Testis (tissue), 2 donors: ENCODE data around the gene SMIM22.

Experiments used
- POLR2A ChIP-seq: fragments of 450-650 bp; IDR thresholded peaks from one replicate; pipeline ENCODE4 v1.6.1; 2017; ENCODE audit warnings: antibody characterized with exemption, mild to moderate bottlenecking, moderate library complexity
- TF ChIP-seq, protein P1 (sequence below), 3 experiments: fragments of 450-650 bp in 2 of 3; fragments of 200-600 bp in 1 of 3; sonication (generic) in 1 of 3; IDR thresholded peaks; one replicate each; pipeline ENCODE4 v1.5.1; 2016 to 2019; ENCODE audit warnings: antibody characterized with exemption in 3 of 3, mild to moderate bottlenecking in 2 of 3, moderate library complexity in 1 of 3

DNA sequence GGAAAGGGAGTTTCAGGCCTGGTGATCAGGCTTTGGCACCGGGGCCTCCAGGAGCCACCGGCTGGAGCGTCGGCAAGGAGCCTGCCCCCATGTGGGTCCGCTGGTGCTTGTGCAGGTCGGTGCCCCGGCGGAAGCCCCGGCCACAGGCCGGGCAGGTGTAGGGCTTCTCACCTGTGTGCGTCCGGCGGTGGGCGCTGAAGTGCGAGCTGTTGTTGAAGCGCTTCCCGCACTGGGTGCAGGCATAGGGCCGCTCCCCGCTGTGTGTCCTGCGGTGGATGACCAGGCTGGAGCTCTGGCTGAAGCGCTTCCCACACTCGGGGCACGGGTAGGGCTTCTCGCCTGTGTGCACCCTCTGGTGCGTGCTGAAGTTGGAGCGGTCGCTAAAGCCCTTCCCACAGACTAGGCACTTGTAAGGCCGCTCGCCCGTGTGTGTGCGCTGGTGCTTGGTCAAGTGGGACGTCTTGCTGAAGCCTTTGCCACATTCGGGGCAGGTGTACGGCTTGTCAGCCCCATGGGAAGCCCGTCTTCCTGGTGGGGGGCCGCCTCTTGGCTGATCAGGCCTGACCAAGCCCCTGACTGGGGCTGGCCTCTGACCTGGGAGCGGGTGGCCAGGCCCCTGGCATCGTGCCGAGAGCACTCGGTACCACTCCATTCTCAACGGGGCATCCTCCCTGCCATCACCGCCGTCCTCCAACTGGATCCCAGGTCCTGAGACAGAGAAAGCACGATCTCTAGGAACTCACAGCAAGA, 42.6 kb upstream of the SMIM22 start:
- TF ChIP-seq, protein P1, sequence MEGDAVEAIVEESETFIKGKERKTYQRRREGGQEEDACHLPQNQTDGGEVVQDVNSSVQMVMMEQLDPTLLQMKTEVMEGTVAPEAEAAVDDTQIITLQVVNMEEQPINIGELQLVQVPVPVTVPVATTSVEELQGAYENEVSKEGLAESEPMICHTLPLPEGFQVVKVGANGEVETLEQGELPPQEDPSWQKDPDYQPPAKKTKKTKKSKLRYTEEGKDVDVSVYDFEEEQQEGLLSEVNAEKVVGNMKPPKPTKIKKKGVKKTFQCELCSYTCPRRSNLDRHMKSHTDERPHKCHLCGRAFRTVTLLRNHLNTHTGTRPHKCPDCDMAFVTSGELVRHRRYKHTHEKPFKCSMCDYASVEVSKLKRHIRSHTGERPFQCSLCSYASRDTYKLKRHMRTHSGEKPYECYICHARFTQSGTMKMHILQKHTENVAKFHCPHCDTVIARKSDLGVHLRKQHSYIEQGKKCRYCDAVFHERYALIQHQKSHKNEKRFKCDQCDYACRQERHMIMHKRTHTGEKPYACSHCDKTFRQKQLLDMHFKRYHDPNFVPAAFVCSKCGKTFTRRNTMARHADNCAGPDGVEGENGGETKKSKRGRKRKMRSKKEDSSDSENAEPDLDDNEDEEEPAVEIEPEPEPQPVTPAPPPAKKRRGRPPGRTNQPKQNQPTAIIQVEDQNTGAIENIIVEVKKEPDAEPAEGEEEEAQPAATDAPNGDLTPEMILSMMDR (IDR thresholded peaks at IDR 0.05) = no peak
- TF ChIP-seq POLR2A = no peak
